Osteocyte (in vitro differentiated cells): ENCODE results near the gene NKX3-2. TPM values are rescaled to one million over a fixed set of nuclear protein-coding genes. Genes with fewer than 3 reads are reported as not detected.
A peak's percentile ranks its signal among the peaks of the same experiment; 100 is the strongest.

ENCODE experiments used
- DNase-seq: peaks from one replicate; pipeline ENCODE4 v3.0.0; 2021; ENCODE audit warnings: mixed read lengths; ENCODE audit not compliant: unreplicated experiment; ENCODE audit errors: extremely low spot score
- H3K27ac Mint-ChIP-seq: one replicate; pipeline ENCODE4 v1.8.0; 2021; ENCODE audit warnings: mild to moderate bottlenecking, mixed read lengths; ENCODE audit not compliant: unreplicated experiment
- H3K27me3 Mint-ChIP-seq: one replicate; pipeline ENCODE4 v1.8.0; 2021; ENCODE audit warnings: mixed read lengths; ENCODE audit not compliant: unreplicated experiment
- H3K36me3 Mint-ChIP-seq: one replicate; pipeline ENCODE4 v1.8.0; 2021; ENCODE audit warnings: mixed read lengths; ENCODE audit not compliant: unreplicated experiment
- H3K4me1 Mint-ChIP-seq: one replicate; pipeline ENCODE4 v1.8.0; 2021; ENCODE audit warnings: mixed read lengths; ENCODE audit not compliant: unreplicated experiment
- H3K4me3 Mint-ChIP-seq: one replicate; pipeline ENCODE4 v1.8.0; 2021; ENCODE audit warnings: mild to moderate bottlenecking, moderate library complexity, mixed read lengths; ENCODE audit not compliant: unreplicated experiment
- H3K9me3 Mint-ChIP-seq: one replicate; pipeline ENCODE4 v1.8.0; 2021; ENCODE audit warnings: mixed read lengths; ENCODE audit not compliant: unreplicated experiment
- CTCF ChIP-seq: fragments of 200-600 bp; sonication (generic); IDR thresholded peaks from 2 replicates; pipeline ENCODE4 v1.5.0; 2021; ENCODE audit warnings: antibody characterized with exemption, mild to moderate bottlenecking, moderate library complexity
- total RNA-seq: library from RNA; stranded (reverse); gene quantifications from 2 replicates; pipeline ENCODE4 v1.2.1, GENCODE V29; 2021

NKX3-2 gene
- total RNA-seq, 1 donor from 2014 or later: 2.9 TPM

- H3K36me3 Mint-ChIP-seq: no peaks in the 10 kb centered on the region
- H3K27ac Mint-ChIP-seq: no peak overlapping the region
- DNase-seq: no peak
- peaks cover 65% of the 10 kb centered on the region for H3K27me3 Mint-ChIP-seq
- no peaks in the 10 kb centered on the region for H3K9me3 Mint-ChIP-seq
- no peak overlapping the region for H3K4me3 Mint-ChIP-seq
- no peaks in the 10 kb centered on the region for H3K4me1 Mint-ChIP-seq
- no peak for TF ChIP-seq CTCF
Observed at GRCh38 chr4:13529128-13529919, 15.0 kb downstream of the NKX3-2 start.

GRCh38 chr4:13528821-13529127 lies 15.5 kb downstream of the NKX3-2 start:
- Mint-ChIP-seq H3K27ac (no peak overlapping the region), H3K27me3 (peaks cover 62% of the 10 kb centered on the region), H3K36me3 (no peaks in the 10 kb centered on the region), H3K4me1 (no peaks in the 10 kb centered on the region), H3K4me3 (no peak overlapping the region), H3K9me3 (no peaks in the 10 kb centered on the region)
- DNase-seq: no peak
- TF ChIP-seq CTCF: no peak

- Mint-ChIP-seq H3K27me3 (peaks cover 62% of the 10 kb centered on the region), H3K9me3 (no peaks in the 10 kb centered on the region), H3K27ac (no peak overlapping the region), H3K36me3 (no peaks in the 10 kb centered on the region), H3K4me1 (no peaks in the 10 kb centered on the region), H3K4me3 (no peak overlapping the region)
- peak; percentile 81 for DNase-seq
- no peak for TF ChIP-seq CTCF
Observed at GRCh38 chr4:13527981-13528820, 16.1 kb downstream of the NKX3-2 start.

- DNase-seq: peak; percentile 80
- no peak for TF ChIP-seq CTCF
- H3K27ac Mint-ChIP-seq: no peak overlapping the region
- no peaks in the 10 kb centered on the region for H3K36me3 Mint-ChIP-seq
- no peaks in the 10 kb centered on the region for H3K9me3 Mint-ChIP-seq
- H3K4me3 Mint-ChIP-seq: no peak overlapping the region
- H3K4me1 Mint-ChIP-seq: no peaks in the 10 kb centered on the region
- H3K27me3 Mint-ChIP-seq: peaks cover 60% of the 10 kb centered on the region
Observed at GRCh38 chr4:13527192-13527980, 16.9 kb downstream of the NKX3-2 start.

DNA sequence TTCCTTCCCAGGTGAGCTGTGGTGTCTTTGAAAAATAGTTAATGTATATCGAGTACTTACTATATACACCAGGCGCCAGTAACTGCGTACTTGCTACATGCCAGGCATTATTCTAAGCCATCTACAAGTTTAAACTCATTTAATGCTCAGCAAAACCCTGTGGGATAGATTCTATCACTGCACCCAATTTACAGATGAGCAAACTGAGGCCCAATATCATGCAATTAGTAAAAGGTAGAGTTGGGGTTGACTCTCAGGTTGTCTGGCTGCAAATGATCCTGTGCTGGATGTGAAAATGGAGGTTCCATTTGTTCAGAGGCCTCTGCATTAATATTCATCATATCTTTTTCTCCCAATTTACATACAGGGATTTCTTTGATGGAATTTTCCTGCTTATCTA lies 17.6 kb downstream of the NKX3-2 start:
- no peaks in the 10 kb centered on the region for H3K36me3 Mint-ChIP-seq
- DNase-seq: no peak
- peaks cover 62% of the 10 kb centered on the region for H3K27me3 Mint-ChIP-seq
- TF ChIP-seq CTCF: no peak
- H3K4me1 Mint-ChIP-seq: no peaks in the 10 kb centered on the region
- no peak overlapping the region for H3K27ac Mint-ChIP-seq
- H3K9me3 Mint-ChIP-seq: no peaks in the 10 kb centered on the region
- no peak overlapping the region for H3K4me3 Mint-ChIP-seq
